ENCODE data around the gene CEPT1. TPM values are rescaled to one million over a fixed set of nuclear protein-coding genes. Genes with fewer than 3 reads are reported as not detected.

CEPT1 gene
- total and polyA plus RNA-seq, 9 of the 15 experiments (the other 6 are each of a cell fraction or from before 2014, with no cell fraction given): 24.4 to 72.6 (median 42.4) TPM

GRCh38 chr1:111197598-111198284 is 57.7 kb downstream of the CEPT1 start (continued):
- TF ChIP-seq MYC (IDR thresholded peaks at IDR 0.05; ENCODE audit: low read depth, low read length) (peak; percentile 31; the same call in 1 of the 2 replicates), MYC (CRISPR knock-in tag; IDR thresholded peaks at IDR 0.05; ENCODE audit: borderline replicate concordance, low read depth) (no peak), ZNF778 (CRISPR knock-in tag; IDR thresholded peaks at IDR 0.05) (no peak), L3MBTL2 (IDR thresholded peaks at IDR 0.05) (0 out of 2 replicates have a peak, but pooled peaks have one; percentile 25), SMC3 (conservative IDR thresholded peaks at IDR 0.05; ENCODE audit: insufficient read depth, low read depth, low read length) (peak; percentile 40; the same call in 1 of the 2 replicates), CTCF (IDR thresholded peaks at IDR 0.05 in 2 of 3, conservative IDR thresholded peaks at IDR 0.05 in 1 of 3; ENCODE audit: insufficient read depth in 2 of 3, low read depth in 1 of 3, low read length in 3 of 3) (peak; percentile 76 to 91 (median 79)), RB1 (IDR thresholded peaks at IDR 0.05; ENCODE audit: low read depth) (peak; percentile 20; the same call in 1 of the 2 replicates), GMEB1 (CRISPR knock-in tag; IDR thresholded peaks at IDR 0.05) (0 out of 2 replicates have a peak, but pooled peaks have one; percentile 12), CEBPG (CRISPR knock-in tag; IDR thresholded peaks at IDR 0.05) (no peak), CEBPG (tag; conservative IDR thresholded peaks at IDR 0.05 in 1 of 2, IDR thresholded peaks at IDR 0.05 in 1 of 2) (no peak), ZNF263 (CRISPR knock-in tag; IDR thresholded peaks at IDR 0.05; ENCODE audit: borderline replicate concordance) (peak; percentile 80; the same call in 1 of the 2 replicates), ZFP36 (IDR thresholded peaks at IDR 0.05; ENCODE audit: low read depth, low read length, partially characterized antibody) (no peak), FOXP1 (CRISPR knock-in tag; IDR thresholded peaks at IDR 0.05) (peak; percentile 47; the same call in 1 of the 2 replicates), MAX (CRISPR knock-in tag; IDR thresholded peaks at IDR 0.05) (peak; percentile 90), DEAF1 (CRISPR knock-in tag; IDR thresholded peaks at IDR 0.05) (0 out of 2 replicates have a peak, but pooled peaks have one; percentile 10), CTCFL (IDR thresholded peaks at IDR 0.05; ENCODE audit: borderline replicate concordance, insufficient read depth, low read depth, low read length, poor library complexity, severe bottlenecking) (peak; percentile 73), RCOR1 (IDR thresholded peaks at IDR 0.05; ENCODE audit: borderline replicate concordance in 1 of 2, low read depth in 2 of 2, low read length in 2 of 2) (0 out of 4 replicates have a peak, but pooled peaks of 1 of the 2 experiments have one; percentile 11)

All from K562 (cell line).